ENCODE data around the gene MTMR1.

MTMR1 gene

GRCh38 chrX:150692831-150693724 lies at the start of gene MTMR1:
MTMR1 (plus strand) TSS chrX:150693396; CDS start chrX:150693531, 135 bp downstream.
- no peak within 1 kb of the TSS for H3K27ac ChIP-seq (ENCODE audit: low read length)
- peak within 1 kb of the TSS; percentile 85 for H3K9ac ChIP-seq (ENCODE audit: low read depth, low read length)
- H3K4me3 ChIP-seq (ENCODE audit: low read length), result peak within 1 kb of the TSS; percentile 88
- no peaks in the 10 kb centered on the region for H3K4me1 ChIP-seq (ENCODE audit: insufficient read depth, low read length)
- no peaks in the 10 kb centered on the region for H3K36me3 ChIP-seq (ENCODE audit: insufficient read depth, low read depth, low read length)
- H3K9me3 ChIP-seq (ENCODE audit: insufficient read depth, low read depth, low read length), result no peaks in the 10 kb centered on the region
- H3K27me3 ChIP-seq (ENCODE audit: insufficient read depth, low read length), result no peaks in the 10 kb centered on the region

- Histone ChIP-seq H3K27me3 (ENCODE audit: insufficient read depth, low read length) (no peaks in the 10 kb centered on the region), H3K4me3 (ENCODE audit: low read length) (no peak overlapping the region), H3K4me1 (ENCODE audit: insufficient read depth, low read length) (no peaks in the 10 kb centered on the region), H3K36me3 (ENCODE audit: insufficient read depth, low read depth, low read length) (peaks cover 19% of the 10 kb centered on the region), H3K27ac (ENCODE audit: low read length) (no peak overlapping the region), H3K9me3 (ENCODE audit: insufficient read depth, low read depth, low read length) (no peaks in the 10 kb centered on the region), H3K9ac (ENCODE audit: low read depth, low read length) (no peak overlapping the region)
Measured at GRCh38 chrX:150643958-150644357, 49.2 kb upstream of the MTMR1 start.

GRCh38 chrX:150644422-150644821 lies 48.8 kb upstream of the MTMR1 start:
- H3K27ac ChIP-seq (ENCODE audit: low read length), result no peak overlapping the region
- no peaks in the 10 kb centered on the region for H3K4me1 ChIP-seq (ENCODE audit: insufficient read depth, low read length)
- H3K4me3 ChIP-seq (ENCODE audit: low read length), result no peak overlapping the region
- peaks cover 19% of the 10 kb centered on the region for H3K36me3 ChIP-seq (ENCODE audit: insufficient read depth, low read depth, low read length)
- H3K27me3 ChIP-seq (ENCODE audit: insufficient read depth, low read length), result no peaks in the 10 kb centered on the region
- H3K9me3 ChIP-seq (ENCODE audit: insufficient read depth, low read depth, low read length), result no peaks in the 10 kb centered on the region
- H3K9ac ChIP-seq (ENCODE audit: low read depth, low read length), result no peak overlapping the region

- no peak overlapping the region for H3K9ac ChIP-seq (ENCODE audit: low read depth, low read length)
- H3K27ac ChIP-seq (ENCODE audit: low read length), result no peak overlapping the region
- H3K27me3 ChIP-seq (ENCODE audit: insufficient read depth, low read length), result no peaks in the 10 kb centered on the region
- H3K4me3 ChIP-seq (ENCODE audit: low read length), result no peak overlapping the region
- H3K9me3 ChIP-seq (ENCODE audit: insufficient read depth, low read depth, low read length), result no peaks in the 10 kb centered on the region
- peaks cover 11% of the 10 kb centered on the region; the same call in 1 of the 2 replicates for H3K36me3 ChIP-seq (ENCODE audit: insufficient read depth, low read depth, low read length)
- no peaks in the 10 kb centered on the region for H3K4me1 ChIP-seq (ENCODE audit: insufficient read depth, low read length)
Measured at GRCh38 chrX:150647331-150647730, 45.9 kb upstream of the MTMR1 start.

DNA sequence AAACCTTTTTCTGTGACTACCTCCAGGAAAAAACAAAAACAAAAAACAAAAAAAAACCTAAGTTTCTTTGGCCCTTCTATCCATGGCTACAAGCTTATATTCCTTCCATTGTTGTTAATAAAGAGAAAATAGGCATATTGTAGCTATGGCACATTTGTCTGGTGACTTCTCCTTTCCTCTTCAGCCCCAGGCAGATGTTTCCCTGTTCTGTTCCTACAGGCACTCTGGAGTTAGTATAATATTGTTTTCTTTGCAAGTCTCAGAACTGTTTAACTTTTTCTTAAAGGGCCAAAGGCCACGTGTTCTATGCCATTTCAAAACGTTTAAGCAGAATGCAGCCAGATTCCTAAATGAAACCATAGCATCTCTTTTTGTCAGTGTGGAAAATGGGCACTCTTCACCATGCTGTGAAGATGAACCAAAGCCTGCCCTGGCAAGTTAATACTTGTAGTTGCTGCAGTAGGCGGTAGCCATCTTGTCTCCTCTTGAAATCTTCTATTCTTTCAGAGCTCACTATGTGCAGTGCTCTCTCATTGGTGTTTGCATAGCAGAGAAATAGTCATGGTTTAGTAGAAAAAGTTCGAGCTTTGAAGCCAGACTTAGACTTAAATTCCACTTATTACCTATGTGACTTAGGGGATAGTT lies 44.8 kb upstream of the MTMR1 start:
- H3K9ac ChIP-seq (ENCODE audit: low read depth, low read length), result no peak overlapping the region
- no peak overlapping the region for H3K4me3 ChIP-seq (ENCODE audit: low read length)
- no peaks in the 10 kb centered on the region for H3K27me3 ChIP-seq (ENCODE audit: insufficient read depth, low read length)
- H3K4me1 ChIP-seq (ENCODE audit: insufficient read depth, low read length), result no peaks in the 10 kb centered on the region
- H3K36me3 ChIP-seq (ENCODE audit: insufficient read depth, low read depth, low read length), result peaks cover 9% of the 10 kb centered on the region; the same call in 1 of the 2 replicates
- H3K27ac ChIP-seq (ENCODE audit: low read length), result no peak overlapping the region
- no peaks in the 10 kb centered on the region for H3K9me3 ChIP-seq (ENCODE audit: insufficient read depth, low read depth, low read length)

DNA sequence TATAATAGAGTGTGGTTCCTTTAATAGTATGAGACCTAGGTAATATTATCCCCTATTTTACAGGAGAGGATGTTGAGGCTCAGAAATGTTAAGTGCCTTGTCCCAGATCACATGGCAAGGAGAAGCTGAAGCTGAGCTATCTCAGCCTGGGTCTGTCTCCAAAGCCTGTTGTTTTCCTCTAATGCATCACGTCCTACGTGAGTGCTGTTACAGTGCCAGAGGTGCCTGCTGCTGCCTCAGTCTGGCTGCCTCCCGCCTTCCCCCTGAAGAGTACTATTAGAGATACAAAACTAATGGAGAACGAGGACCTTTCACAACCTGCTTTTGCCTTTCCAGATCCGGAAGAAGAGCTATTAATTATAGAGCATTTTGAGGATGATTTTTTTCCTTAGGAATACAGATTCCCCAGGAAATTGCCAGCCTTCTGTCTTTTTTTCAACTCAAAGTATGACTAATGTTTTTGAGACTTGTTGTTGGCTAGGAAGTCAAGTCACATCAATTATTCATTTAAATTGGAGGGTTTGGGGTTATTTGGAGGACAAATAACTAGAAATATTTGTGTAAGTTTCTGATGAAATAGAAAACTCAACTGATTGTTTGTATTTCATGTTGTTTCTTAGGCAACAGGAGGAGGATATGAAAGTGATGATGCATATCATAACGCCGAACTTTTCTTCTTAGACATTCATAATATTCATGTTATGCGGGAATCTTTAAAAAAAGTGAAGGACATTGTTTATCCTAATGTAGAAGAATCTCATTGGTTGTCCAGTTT lies 43.9 kb upstream of the MTMR1 start:
- Histone ChIP-seq H3K27me3 (ENCODE audit: insufficient read depth, low read length) (no peaks in the 10 kb centered on the region), H3K4me3 (ENCODE audit: low read length) (no peak overlapping the region), H3K9ac (ENCODE audit: low read depth, low read length) (no peak overlapping the region), H3K4me1 (ENCODE audit: insufficient read depth, low read length) (no peaks in the 10 kb centered on the region), H3K36me3 (ENCODE audit: insufficient read depth, low read depth, low read length) (peaks cover 9% of the 10 kb centered on the region; the same call in 1 of the 2 replicates), H3K9me3 (ENCODE audit: insufficient read depth, low read depth, low read length) (no peaks in the 10 kb centered on the region), H3K27ac (ENCODE audit: low read length) (no peak overlapping the region)

DNA sequence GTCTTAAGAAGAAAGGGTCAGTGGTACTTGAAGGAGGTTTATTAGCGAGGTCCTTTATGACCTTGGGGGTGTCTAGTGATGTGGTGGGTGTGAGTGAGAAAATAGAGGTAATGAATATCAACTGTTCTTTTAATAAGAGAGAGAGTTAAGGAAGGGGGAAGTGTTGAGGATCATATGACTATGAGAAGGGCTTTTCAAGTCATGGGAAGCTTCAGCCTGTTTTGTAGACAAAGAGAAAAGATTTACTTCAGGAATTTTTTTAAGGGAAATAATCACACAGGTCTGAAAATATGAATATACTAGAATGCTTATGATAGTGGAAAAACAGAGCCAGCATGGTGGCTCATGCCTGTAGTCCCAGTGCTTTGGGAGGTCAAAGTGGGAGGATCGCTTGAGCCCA lies 41.3 kb upstream of the MTMR1 start:
- H3K9me3 ChIP-seq (ENCODE audit: insufficient read depth, low read depth, low read length), result no peaks in the 10 kb centered on the region
- no peaks in the 10 kb centered on the region for H3K27me3 ChIP-seq (ENCODE audit: insufficient read depth, low read length)
- H3K36me3 ChIP-seq (ENCODE audit: insufficient read depth, low read depth, low read length), result peaks cover 5% of the 10 kb centered on the region; the same call in 1 of the 2 replicates
- H3K27ac ChIP-seq (ENCODE audit: low read length), result no peak overlapping the region
- H3K4me1 ChIP-seq (ENCODE audit: insufficient read depth, low read length), result no peaks in the 10 kb centered on the region
- no peak overlapping the region for H3K4me3 ChIP-seq (ENCODE audit: low read length)
- no peak overlapping the region for H3K9ac ChIP-seq (ENCODE audit: low read depth, low read length)

GRCh38 chrX:150655788-150656187 lies 37.4 kb upstream of the MTMR1 start:
- no peak overlapping the region for H3K27ac ChIP-seq (ENCODE audit: low read length)
- no peaks in the 10 kb centered on the region for H3K9me3 ChIP-seq (ENCODE audit: insufficient read depth, low read depth, low read length)
- peaks cover 5% of the 10 kb centered on the region; the same call in 1 of the 2 replicates for H3K36me3 ChIP-seq (ENCODE audit: insufficient read depth, low read depth, low read length)
- H3K4me3 ChIP-seq (ENCODE audit: low read length), result no peak overlapping the region
- H3K4me1 ChIP-seq (ENCODE audit: insufficient read depth, low read length), result no peaks in the 10 kb centered on the region
- H3K27me3 ChIP-seq (ENCODE audit: insufficient read depth, low read length), result no peaks in the 10 kb centered on the region
- H3K9ac ChIP-seq (ENCODE audit: low read depth, low read length), result no peak overlapping the region

DNA sequence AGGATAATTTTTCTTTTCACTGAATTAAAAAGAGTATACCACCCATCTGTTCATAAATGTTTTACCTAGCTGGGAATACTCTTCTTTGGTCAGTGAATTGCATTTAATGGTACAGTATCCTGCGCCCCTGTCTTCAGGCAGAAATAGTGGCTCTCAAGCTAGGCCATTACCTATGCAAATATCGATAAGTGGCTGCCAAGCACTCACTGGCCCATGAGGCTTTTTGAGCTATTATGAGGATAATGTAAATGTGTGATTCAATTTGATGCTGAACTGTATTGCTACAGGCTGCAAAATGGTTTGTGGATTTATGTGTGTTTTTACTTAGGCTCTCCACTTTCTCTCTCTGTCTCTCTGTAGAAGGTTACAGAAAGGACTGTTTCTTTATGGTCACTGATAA lies 30.1 kb upstream of the MTMR1 start:
- Histone ChIP-seq H3K27me3 (ENCODE audit: insufficient read depth, low read length) (no peaks in the 10 kb centered on the region), H3K4me3 (ENCODE audit: low read length) (no peak overlapping the region), H3K27ac (ENCODE audit: low read length) (no peak overlapping the region), H3K36me3 (ENCODE audit: insufficient read depth, low read depth, low read length) (peaks cover 4% of the 10 kb centered on the region; the same call in 1 of the 2 replicates), H3K4me1 (ENCODE audit: insufficient read depth, low read length) (no peaks in the 10 kb centered on the region; the same call in 1 of the 2 replicates), H3K9ac (ENCODE audit: low read depth, low read length) (no peak overlapping the region), H3K9me3 (ENCODE audit: insufficient read depth, low read depth, low read length) (no peaks in the 10 kb centered on the region)

GRCh38 chrX:150664290-150664689 lies 28.9 kb upstream of the MTMR1 start:
- no peak overlapping the region for H3K27ac ChIP-seq (ENCODE audit: low read length)
- peaks cover 2% of the 10 kb centered on the region; the same call in 1 of the 2 replicates for H3K36me3 ChIP-seq (ENCODE audit: insufficient read depth, low read depth, low read length)

DNA sequence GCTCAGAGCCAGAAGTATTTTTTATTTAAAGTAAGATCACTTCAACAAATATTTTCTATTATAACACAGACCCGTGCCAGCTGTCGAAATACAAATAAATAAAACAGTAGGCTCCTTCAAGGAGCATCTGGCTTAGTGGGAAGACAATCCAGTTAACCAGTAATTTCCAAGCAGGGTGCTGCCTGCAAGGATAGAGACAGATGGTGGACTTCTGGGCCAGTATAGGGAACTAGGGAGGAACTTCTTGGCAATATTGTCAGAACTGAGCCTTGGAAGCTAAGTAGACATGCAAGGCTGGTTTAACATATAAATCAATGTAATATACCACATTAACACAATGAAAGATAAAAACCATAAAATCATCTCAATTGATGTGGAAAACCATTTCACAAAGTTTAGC lies 17.0 kb upstream of the MTMR1 start:
- H3K4me3 ChIP-seq (ENCODE audit: low read length), result no peak overlapping the region
- no peak overlapping the region for H3K27ac ChIP-seq (ENCODE audit: low read length)
- no peak overlapping the region for H3K9ac ChIP-seq (ENCODE audit: low read depth, low read length)
- H3K9me3 ChIP-seq (ENCODE audit: insufficient read depth, low read depth, low read length), result no peaks in the 10 kb centered on the region
- H3K4me1 ChIP-seq (ENCODE audit: insufficient read depth, low read length), result no peaks in the 10 kb centered on the region
- no peaks in the 10 kb centered on the region for H3K27me3 ChIP-seq (ENCODE audit: insufficient read depth, low read length)
- no peaks in the 10 kb centered on the region for H3K36me3 ChIP-seq (ENCODE audit: insufficient read depth, low read depth, low read length)

More at GRCh38 chrX:150664290-150664689, 28.9 kb upstream of the MTMR1 start:
- no peaks in the 10 kb centered on the region for H3K9me3 ChIP-seq (ENCODE audit: insufficient read depth, low read depth, low read length)
- H3K27me3 ChIP-seq (ENCODE audit: insufficient read depth, low read length), result no peaks in the 10 kb centered on the region
- no peak overlapping the region for H3K9ac ChIP-seq (ENCODE audit: low read depth, low read length)
- H3K4me1 ChIP-seq (ENCODE audit: insufficient read depth, low read length), result no peaks in the 10 kb centered on the region; the same call in 1 of the 2 replicates
- no peak overlapping the region for H3K4me3 ChIP-seq (ENCODE audit: low read length)

Measured in iPS-20b (cell line).